Sigmoid colon (tissue), 4 donors: ENCODE data around the gene GPR17.

Experiments used
- EP300 ChIP-seq, 4 donors: sonication (generic); formaldehyde crosslinking; IDR thresholded peaks; one replicate each; pipeline ENCODE4 v1.6.1; 2017; ENCODE audit warnings: antibody characterized with exemption in 4 of 4
- POLR2A ChIP-seq, 2 donors: fragments of 450-650 bp; IDR thresholded peaks; one replicate each; pipeline ENCODE4 v1.6.1; 2016; ENCODE audit warnings: antibody characterized with exemption in 2 of 2, mild to moderate bottlenecking in 2 of 2, moderate library complexity in 2 of 2
- TF ChIP-seq, protein P1 (sequence below), 4 experiments: fragments of 450-650 bp in 3 of 4; fragments of 200-600 bp in 1 of 4; IDR thresholded peaks; one replicate each; pipeline ENCODE4 v1.5.1; 2016 to 2019; ENCODE audit warnings: antibody characterized with exemption in 4 of 4, mild to moderate bottlenecking in 3 of 4, moderate library complexity in 2 of 4

DNA sequence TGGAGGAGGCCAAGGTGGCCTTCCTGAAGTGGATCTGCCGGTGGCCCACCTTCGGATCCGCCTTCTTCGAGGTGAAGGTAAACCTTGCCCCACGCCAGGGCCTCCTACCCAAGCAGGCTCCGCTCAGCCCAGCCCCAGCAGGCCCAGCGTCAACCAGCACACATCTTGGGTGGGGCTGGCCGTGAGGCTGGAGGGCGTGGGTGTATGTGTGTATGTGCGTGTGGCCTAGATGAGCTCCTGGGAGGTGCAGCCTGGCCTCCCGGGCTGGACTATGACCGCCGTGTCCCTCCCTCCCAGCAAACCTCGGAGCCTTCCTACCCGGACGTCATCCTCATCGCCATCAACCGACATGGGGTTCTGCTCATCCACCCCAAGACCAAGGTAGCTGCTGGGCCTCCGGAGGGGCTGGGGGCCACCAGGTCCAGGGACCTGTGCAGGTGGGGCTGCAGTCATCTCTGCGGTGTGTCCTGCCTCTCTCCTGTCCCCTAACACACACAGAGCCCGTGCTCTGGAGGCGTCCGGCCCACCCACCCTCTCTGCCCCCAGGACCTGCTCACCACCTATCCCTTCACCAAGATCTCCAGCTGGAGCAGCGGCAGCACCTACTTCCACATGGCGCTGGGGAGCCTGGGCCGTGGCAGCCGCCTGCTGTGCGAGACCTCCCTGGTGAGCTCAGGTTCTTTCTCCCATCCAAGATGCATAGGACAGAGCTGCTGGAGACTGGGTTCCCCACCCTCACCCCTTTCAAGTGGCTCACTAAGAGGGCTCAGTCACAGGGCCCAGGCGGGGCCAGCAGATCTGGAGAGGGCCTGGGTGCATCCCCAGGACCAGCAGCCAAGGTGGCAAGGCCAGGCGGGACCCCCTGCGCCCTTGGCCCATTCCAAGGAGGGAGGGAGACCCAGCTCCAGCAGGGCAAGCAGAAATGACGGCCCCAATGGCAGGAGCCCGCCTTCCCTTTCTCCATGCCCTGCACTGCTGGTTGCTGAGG lies 9.4 kb upstream of the GPR17 start:
- TF ChIP-seq POLR2A (IDR thresholded peaks at IDR 0.05) (no peak), EP300 (IDR thresholded peaks at IDR 0.05) (no peak)
- TF ChIP-seq, protein P1, sequence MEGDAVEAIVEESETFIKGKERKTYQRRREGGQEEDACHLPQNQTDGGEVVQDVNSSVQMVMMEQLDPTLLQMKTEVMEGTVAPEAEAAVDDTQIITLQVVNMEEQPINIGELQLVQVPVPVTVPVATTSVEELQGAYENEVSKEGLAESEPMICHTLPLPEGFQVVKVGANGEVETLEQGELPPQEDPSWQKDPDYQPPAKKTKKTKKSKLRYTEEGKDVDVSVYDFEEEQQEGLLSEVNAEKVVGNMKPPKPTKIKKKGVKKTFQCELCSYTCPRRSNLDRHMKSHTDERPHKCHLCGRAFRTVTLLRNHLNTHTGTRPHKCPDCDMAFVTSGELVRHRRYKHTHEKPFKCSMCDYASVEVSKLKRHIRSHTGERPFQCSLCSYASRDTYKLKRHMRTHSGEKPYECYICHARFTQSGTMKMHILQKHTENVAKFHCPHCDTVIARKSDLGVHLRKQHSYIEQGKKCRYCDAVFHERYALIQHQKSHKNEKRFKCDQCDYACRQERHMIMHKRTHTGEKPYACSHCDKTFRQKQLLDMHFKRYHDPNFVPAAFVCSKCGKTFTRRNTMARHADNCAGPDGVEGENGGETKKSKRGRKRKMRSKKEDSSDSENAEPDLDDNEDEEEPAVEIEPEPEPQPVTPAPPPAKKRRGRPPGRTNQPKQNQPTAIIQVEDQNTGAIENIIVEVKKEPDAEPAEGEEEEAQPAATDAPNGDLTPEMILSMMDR (IDR thresholded peaks at IDR 0.05), result no peak
